Measurements from ENCODE around the gene FYN.

DNA sequence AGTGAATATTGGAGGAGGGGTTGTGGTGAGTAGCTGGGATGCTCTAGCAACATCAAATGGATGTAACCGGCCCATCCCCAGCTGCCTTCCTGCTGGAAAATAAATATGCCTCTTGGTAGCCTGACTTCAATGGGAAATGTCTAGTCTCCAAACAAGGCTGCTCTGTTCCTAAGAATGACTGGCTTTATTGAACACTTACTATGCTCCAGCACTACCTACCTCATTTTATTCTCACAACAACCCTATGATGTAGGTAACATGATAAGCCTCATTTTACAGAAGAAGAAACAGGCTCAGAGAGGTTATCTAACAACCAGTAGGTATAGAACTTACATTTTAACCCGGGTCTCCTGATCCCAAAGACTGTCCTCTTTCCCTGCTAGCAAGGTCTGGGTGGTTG lies 93.6 kb downstream of the FYN start:
- TF ChIP-seq, protein P1, sequence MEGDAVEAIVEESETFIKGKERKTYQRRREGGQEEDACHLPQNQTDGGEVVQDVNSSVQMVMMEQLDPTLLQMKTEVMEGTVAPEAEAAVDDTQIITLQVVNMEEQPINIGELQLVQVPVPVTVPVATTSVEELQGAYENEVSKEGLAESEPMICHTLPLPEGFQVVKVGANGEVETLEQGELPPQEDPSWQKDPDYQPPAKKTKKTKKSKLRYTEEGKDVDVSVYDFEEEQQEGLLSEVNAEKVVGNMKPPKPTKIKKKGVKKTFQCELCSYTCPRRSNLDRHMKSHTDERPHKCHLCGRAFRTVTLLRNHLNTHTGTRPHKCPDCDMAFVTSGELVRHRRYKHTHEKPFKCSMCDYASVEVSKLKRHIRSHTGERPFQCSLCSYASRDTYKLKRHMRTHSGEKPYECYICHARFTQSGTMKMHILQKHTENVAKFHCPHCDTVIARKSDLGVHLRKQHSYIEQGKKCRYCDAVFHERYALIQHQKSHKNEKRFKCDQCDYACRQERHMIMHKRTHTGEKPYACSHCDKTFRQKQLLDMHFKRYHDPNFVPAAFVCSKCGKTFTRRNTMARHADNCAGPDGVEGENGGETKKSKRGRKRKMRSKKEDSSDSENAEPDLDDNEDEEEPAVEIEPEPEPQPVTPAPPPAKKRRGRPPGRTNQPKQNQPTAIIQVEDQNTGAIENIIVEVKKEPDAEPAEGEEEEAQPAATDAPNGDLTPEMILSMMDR (IDR thresholded peaks at IDR 0.05): no peak
- TF ChIP-seq POLR2AphosphoS5 (IDR thresholded peaks at IDR 0.05) (no peak), POLR2A (IDR thresholded peaks at IDR 0.05) (no peak)
